ENCODE results near the gene EFS.
"Not testable (repeated sequence)": the region's sequence is repeated elsewhere in the genome, so short reads cannot be mapped to it uniquely, and the experiment has no call there.

DNA sequence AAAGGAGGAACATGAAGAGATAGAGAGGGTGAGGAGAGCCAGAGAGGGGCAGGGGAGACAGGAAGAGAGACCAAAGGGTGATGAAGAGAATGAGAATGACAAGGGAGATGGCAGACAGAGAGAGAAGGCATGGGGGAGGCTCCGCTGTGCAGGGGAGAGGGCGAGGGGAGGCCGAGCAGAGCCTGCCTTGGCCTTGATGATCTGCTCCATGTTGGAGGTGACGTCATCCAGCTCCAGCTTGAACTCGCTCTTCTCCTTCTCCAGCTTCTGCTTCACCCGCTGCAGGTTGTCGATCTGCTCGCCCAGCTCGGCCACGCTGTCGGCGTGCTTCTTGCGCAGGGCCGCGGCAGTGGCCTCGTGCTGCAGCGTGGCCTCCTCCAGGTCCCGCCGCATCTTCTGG, 24.9 kb upstream of the EFS start:
- TF ChIP-seq, protein P1, sequence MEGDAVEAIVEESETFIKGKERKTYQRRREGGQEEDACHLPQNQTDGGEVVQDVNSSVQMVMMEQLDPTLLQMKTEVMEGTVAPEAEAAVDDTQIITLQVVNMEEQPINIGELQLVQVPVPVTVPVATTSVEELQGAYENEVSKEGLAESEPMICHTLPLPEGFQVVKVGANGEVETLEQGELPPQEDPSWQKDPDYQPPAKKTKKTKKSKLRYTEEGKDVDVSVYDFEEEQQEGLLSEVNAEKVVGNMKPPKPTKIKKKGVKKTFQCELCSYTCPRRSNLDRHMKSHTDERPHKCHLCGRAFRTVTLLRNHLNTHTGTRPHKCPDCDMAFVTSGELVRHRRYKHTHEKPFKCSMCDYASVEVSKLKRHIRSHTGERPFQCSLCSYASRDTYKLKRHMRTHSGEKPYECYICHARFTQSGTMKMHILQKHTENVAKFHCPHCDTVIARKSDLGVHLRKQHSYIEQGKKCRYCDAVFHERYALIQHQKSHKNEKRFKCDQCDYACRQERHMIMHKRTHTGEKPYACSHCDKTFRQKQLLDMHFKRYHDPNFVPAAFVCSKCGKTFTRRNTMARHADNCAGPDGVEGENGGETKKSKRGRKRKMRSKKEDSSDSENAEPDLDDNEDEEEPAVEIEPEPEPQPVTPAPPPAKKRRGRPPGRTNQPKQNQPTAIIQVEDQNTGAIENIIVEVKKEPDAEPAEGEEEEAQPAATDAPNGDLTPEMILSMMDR (IDR thresholded peaks at IDR 0.05; ENCODE audit: low read depth, low read length), result not testable (repeated sequence)
- not testable (repeated sequence) for TF ChIP-seq POLR2A (IDR thresholded peaks at IDR 0.05; ENCODE audit: extremely low read depth, insufficient read length)
- TF ChIP-seq, protein P2, sequence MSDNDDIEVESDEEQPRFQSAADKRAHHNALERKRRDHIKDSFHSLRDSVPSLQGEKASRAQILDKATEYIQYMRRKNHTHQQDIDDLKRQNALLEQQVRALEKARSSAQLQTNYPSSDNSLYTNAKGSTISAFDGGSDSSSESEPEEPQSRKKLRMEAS (IDR thresholded peaks at IDR 0.05; ENCODE audit: low read depth, low read length), result not testable (repeated sequence)
